GM18499 (cell line): ENCODE results near the gene MRPS5.

ENCODE experiments used
- ATAC-seq: cut with Tn5 transposase; IDR thresholded peaks from one replicate; pipeline ENCODE4 v1.9.1; 2021; ENCODE audit warnings: moderate number of reproducible peaks; ENCODE audit not compliant: insufficient read depth, unreplicated experiment

The MRPS5 gene

GRCh38 chr2:95091885-95092555, 29.6 kb downstream of the MRPS5 start:
- no peak for ATAC-seq

DNA sequence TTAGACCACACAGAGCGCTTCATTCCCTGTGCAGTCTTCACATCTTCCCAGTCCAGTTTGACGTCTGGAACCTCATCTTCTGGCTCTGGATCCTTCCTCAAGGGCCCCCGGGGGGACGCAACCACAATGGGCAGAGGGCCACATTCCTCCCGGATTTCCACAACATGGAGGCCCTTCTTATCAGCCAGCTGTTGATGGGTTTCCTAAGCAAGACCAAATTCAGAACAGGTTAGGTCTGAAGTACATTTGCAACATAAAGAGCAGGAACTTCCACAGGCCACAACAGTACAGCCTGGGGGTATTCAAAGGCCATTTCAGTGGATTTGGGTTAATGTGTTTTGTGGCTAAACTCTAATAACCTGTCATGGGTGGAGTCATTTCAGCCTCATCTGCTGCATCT, 34.2 kb downstream of the MRPS5 start:
- ATAC-seq = no peak

GRCh38 chr2:95086017-95086416, 35.6 kb downstream of the MRPS5 start:
- ATAC-seq = no peak

- no peak for ATAC-seq
These were observed 39.1 kb downstream of the MRPS5 start for GRCh38 chr2:95082477-95082876.

DNA sequence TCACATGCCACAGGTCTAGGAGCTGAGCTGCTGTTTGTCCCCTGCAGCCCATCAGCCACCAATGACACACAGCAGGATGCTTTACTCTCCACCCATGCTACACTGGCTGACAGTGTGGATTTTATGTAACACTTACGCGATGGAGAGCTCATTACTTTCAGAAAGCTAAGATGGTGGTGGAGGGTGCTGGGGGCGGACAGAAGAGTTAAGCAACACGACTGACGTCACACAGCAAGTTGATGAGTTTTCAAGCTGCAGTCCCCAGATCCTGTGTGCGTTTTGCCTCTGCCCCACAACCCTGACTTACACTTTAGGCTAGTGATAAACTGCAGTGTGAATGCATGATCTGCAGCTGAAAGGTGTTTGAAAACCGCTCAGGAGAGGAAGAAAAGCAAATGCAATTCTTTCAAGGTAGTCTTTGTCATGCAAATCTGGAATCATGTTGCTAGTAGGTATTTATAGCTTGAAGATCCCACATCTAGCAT, 42.4 kb downstream of the MRPS5 start:
- no peak for ATAC-seq

DNA sequence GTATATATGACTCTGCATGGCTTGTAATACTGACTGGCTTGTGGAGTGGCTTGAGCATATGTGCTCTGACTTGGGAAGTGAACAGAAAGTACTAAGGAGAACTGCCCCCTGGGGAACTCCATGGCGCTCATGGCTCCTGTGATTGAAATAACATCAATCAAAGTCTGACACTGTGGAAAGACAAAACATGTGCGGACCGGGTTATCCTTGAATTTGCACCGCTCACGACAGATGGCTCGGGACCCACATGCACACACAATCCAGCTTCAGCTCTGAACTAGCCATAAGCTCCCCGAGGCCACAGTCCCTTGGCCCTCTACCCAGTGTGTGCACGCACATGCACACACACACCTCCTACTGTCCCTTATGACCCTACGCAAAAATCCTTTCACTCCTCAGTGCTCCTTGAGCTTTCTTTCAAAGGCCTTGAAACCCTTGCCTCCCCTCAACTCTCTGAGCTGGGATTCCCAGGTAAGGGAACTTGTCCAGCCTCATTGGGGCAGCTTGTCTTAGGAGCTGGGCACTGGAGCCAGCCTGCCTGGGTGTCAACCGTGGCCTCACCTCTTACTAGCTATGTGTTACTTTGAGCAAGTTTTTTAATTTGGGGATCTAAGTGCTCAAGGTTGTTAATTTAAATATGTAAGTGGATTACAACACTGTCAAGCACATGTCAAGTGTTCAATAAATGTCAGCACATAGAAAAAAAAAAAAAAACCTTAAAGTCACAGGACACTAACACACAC, 43.6 kb downstream of the MRPS5 start:
- no peak for ATAC-seq

DNA sequence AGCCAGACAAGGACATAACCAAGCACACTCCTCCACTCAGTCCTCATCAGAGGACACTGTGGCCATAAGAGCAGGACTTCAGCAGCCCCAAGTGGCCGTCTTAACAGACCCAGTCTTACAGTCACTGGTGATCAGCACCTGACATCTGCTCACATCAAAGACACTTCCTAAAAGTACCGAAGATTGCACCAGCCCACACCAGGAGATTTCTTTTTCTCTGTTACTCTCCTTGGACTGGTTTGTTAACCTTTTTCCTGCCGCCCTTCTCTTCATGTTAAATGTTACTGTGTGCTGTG, 44.1 kb downstream of the MRPS5 start:
- no peak for ATAC-seq

DNA sequence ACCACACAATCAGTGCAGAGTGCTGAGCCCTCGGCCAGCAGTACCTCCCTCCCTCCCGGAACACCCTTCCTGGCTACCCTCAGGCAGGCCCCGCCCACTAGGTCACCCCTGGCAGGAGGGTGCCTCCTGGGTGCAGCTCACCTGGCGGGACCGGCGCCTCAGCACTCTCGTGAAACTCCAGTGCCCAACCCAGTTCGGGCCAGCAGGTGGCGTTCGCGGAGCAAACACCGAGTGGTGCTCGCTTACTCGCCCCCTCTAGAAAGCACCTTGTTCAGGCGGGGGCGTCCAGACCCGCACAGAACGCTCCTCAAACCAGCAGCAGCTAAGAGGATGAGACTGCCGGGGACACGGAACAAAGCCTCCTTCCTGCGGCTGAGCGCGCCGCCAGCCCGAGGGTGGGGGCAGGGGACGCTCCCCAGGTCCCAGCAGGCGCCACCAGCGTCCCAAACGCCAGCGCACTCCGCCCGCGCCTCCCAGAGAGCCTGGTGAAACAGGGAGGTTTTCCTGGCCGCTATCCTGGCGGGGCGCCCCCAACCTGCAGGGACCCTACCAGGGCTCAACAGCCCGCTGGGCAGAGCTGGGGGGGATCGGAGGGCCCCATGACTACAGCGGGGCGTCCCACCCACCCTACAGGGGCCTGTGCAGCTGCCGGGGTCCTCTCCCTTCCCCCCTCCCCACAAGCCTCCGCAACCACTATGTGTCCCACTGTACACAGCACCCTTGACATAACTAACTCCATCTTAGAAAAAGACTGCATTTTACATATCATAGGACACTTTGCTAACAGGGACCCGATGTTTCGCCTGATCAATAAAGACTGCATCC, 44.7 kb downstream of the MRPS5 start:
- ATAC-seq = no peak

- ATAC-seq = no peak
These were observed 46.0 kb downstream of the MRPS5 start for GRCh38 chr2:95075440-95076132.

- ATAC-seq = no peak
These were observed 46.8 kb downstream of the MRPS5 start for GRCh38 chr2:95074663-95075439.

DNA sequence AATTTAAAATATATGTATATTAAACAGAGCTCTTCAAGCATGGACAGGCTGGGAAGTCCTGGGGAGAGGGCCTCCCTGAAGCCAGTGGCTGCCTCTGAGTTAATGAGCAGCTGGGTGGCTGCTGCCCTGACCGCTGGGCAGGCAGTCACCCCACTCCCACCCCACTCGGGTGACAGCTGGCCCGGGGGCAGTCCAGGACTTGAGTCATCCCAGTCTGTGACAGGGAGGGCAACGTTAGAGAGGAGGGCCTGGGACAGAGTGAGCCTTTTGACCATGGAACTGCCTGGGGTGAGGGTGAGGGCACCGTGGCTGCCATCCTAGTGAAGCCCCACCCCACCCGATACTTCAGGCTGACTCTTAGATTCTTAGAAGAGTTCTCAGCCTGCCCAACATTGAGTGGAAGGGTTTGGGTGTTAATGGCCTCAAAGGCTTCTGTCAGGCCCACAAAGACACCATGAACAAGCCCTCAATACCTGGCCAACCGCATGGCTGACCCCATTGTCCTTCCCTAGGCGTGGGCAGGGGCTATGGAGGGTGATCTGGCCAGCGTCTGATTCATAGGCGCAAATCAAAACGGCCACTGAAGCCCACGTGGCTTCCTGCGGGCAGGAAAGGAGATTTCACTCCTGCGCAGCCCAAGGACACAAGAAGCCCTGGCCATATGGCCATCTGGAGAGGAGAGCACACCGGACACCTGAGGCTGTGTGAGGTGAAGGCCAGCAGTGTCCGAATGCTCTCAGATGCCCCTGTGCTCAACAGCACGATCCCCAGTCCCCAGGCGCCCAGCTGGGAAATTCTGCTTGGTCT, 47.5 kb downstream of the MRPS5 start:
- no peak for ATAC-seq

- no peak for ATAC-seq
These were observed 49.2 kb downstream of the MRPS5 start for GRCh38 chr2:95072424-95072823.

GRCh38 chr2:95071856-95072255, 49.8 kb downstream of the MRPS5 start:
- ATAC-seq = no peak

DNA sequence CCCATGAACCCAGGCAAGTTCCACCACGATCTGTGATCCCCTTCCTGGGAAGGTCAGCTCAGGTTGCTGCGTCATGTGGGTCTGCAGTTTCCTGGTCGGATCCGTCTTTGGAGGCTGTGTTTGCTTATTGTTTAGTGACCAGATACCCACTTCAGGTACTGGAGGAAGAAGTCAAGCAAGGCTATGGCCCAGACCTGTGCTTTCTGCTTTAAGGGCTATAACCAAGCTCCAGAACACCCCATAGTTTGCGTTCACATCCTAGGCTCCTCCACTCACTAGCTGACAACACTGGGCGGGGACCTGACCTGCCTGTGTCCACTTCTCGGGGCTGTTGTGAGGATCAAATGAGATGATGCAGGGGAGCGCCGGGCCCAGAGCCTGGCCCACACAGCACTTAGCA, 52.1 kb downstream of the MRPS5 start:
- ATAC-seq = no peak

GRCh38 chr2:95068256-95068655, 53.4 kb downstream of the MRPS5 start:
- no peak for ATAC-seq

DNA sequence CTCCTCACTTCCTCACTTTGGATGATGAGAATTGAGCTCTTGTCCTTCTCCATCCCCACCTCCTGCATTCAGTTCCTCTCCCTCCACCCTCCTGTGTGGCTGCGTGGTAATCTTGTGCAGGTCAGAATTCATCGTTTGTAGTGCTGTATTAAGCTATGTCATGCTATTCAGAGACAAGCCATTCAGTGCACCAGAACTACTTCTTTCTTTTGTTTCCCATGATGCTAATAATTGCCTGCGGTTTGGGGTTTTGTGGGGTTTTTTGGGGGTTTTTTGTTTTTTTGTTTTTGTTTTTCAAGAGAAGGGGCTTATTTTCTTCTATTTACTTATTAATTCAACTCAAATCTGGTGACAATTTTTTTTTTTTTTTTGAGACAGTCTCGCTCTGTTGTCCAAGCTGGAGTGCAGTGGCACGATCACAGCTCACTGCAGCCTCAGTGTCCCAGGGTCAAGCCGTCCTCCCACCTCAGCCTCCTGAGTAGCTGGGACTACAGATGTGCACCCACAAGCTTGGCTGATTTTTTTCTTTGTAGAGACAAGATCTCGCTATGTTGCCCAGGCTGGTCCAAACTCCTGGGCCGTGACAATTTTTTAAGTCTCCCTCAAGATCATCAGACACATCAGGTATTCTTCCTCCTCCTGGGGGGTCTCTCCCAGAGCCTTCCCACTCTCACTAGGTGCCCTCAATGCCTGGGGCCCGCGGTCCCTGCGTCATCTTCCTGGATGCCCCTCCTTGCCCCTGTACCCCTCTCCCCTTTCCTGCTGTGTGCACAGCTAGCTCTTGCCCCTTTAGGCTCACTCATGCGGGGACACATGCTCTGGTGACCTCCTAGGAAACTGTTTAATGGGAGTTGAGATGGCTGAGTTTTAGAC, 58.3 kb downstream of the MRPS5 start:
- ATAC-seq = peak; percentile 89

DNA sequence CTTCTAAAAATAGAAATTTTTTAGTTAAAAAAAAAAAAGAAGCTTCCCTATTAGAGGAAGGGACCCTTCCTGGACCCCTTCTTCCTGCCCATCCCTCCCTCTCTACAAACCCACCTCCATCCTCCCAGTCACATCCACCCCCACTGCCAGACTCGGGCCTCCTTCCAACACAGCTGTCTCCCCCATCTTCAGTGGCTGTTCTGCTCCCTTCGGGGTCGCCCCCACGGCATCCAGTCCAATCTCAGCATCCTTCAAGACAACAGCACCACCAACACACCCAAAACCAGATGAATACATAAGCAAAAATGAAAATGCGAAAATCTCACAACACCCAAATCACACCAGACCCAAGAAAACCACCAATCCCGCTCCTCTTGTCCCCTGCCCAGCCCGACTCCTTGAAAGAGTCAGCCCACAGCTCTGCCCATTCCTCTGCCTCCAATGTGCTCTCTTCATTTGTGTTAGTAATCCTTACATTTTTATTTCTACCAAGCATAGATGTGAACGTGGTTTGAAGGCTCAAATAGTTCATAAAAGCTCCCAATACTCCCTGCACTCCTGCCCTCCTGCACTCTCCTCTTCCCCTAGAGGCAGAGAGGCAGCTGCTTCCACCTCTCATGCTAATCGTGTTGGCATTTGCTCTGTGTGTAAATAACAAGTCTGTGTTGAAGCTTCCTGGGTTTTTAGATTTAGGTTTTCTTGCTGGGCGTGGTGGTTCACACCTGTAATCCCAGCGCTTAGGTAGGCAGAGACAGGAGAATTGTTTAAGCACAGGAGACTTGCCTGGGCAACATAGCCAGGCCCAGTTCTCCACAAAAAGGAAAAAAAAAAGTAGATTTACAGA, 59.1 kb downstream of the MRPS5 start:
- peak; percentile 18 for ATAC-seq
